ENCODE data around the gene N4BP3. TPM values are rescaled to one million over a fixed set of nuclear protein-coding genes. Genes with fewer than 3 reads are reported as not detected.

N4BP3 gene
- total RNA-seq, 4 donors from 2014 or later = 1.2 to 4.8 (median 1.3) TPM

DNA sequence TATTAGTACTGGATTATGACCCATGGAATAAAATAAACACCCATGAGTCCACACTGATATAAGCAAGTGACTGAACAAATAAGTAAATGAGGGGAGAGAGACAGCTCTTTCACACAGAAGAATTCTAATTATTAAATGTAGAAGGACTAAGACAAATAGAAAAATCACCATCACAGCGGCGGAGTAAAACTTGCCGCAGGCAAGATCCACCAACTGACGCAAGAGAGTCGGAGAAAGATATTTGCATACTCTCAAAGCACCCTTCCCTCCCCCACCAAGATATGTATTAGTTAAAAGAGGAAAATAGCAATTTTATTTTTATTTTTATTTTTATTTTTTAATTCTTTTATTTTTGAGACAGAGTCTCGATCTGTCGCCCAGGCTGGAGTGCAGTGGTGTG is 14.6 kb upstream of the N4BP3 start:
- WGBS, 2 donors (ENCODE audit: low coverage in 1 of 2) = 88 to 94% methylated on average over 7 of the region's 7 CpGs
- no peak overlapping the region for H3K27ac ChIP-seq
- H3K36me3 ChIP-seq = no peaks in the 10 kb centered on the region
- H3K4me3 ChIP-seq = no peak overlapping the region
- no peaks in the 10 kb centered on the region for H3K4me1 ChIP-seq
- TF ChIP-seq EP300 (IDR thresholded peaks at IDR 0.05) = no peak
- TF ChIP-seq POLR2AphosphoS5 (IDR thresholded peaks at IDR 0.05) = no peak
- no peak for TF ChIP-seq POLR2A (IDR thresholded peaks at IDR 0.05)
- TF ChIP-seq, protein P1, sequence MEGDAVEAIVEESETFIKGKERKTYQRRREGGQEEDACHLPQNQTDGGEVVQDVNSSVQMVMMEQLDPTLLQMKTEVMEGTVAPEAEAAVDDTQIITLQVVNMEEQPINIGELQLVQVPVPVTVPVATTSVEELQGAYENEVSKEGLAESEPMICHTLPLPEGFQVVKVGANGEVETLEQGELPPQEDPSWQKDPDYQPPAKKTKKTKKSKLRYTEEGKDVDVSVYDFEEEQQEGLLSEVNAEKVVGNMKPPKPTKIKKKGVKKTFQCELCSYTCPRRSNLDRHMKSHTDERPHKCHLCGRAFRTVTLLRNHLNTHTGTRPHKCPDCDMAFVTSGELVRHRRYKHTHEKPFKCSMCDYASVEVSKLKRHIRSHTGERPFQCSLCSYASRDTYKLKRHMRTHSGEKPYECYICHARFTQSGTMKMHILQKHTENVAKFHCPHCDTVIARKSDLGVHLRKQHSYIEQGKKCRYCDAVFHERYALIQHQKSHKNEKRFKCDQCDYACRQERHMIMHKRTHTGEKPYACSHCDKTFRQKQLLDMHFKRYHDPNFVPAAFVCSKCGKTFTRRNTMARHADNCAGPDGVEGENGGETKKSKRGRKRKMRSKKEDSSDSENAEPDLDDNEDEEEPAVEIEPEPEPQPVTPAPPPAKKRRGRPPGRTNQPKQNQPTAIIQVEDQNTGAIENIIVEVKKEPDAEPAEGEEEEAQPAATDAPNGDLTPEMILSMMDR (IDR thresholded peaks at IDR 0.05) = no peak
- no peaks in the 10 kb centered on the region for H3K27me3 ChIP-seq
- ATAC-seq = no peak
- no peaks in the 10 kb centered on the region for H3K9me3 ChIP-seq

GRCh38 chr5:178103612-178104011 is 9.7 kb upstream of the N4BP3 start:
- H3K27ac ChIP-seq = no peak overlapping the region
- no peak overlapping the region for H3K4me3 ChIP-seq
- WGBS, 2 donors (ENCODE audit: low coverage in 1 of 2) = 86 to 96% methylated on average over 4 to 5 of the region's 12 CpGs
- TF ChIP-seq EP300 (IDR thresholded peaks at IDR 0.05) = no peak
- no peak for TF ChIP-seq POLR2A (IDR thresholded peaks at IDR 0.05)
- no peak for TF ChIP-seq POLR2AphosphoS5 (IDR thresholded peaks at IDR 0.05)
- TF ChIP-seq, protein P1 (IDR thresholded peaks at IDR 0.05) = no peak
- H3K36me3 ChIP-seq = no peaks in the 10 kb centered on the region
- H3K9me3 ChIP-seq = no peaks in the 10 kb centered on the region
- no peaks in the 10 kb centered on the region for H3K4me1 ChIP-seq
- peaks cover 15% of the 10 kb centered on the region for H3K27me3 ChIP-seq
- no peak for ATAC-seq

- Histone ChIP-seq H3K4me3 (no peak overlapping the region), H3K4me1 (no peaks in the 10 kb centered on the region), H3K9me3 (no peaks in the 10 kb centered on the region), H3K36me3 (no peaks in the 10 kb centered on the region), H3K27ac (no peak overlapping the region), H3K27me3 (peaks cover 15% of the 10 kb centered on the region)
- TF ChIP-seq, protein P1 (IDR thresholded peaks at IDR 0.05) = no peak
- TF ChIP-seq POLR2A (IDR thresholded peaks at IDR 0.05) (no peak), POLR2AphosphoS5 (IDR thresholded peaks at IDR 0.05) (no peak), EP300 (IDR thresholded peaks at IDR 0.05) (no peak)
- WGBS, 2 donors (ENCODE audit: low coverage in 1 of 2) = 20 to 55% methylated on average over 2 to 4 of the region's 5 CpGs
- ATAC-seq = no peak
Measured at GRCh38 chr5:178104492-178104891, 8.8 kb upstream of the N4BP3 start.

GRCh38 chr5:178106086-178106485 is 7.2 kb upstream of the N4BP3 start:
- no peak for TF ChIP-seq POLR2AphosphoS5 (IDR thresholded peaks at IDR 0.05)
- no peak for TF ChIP-seq EP300 (IDR thresholded peaks at IDR 0.05)
- no peak for TF ChIP-seq POLR2A (IDR thresholded peaks at IDR 0.05)
- TF ChIP-seq, protein P1 (IDR thresholded peaks at IDR 0.05) = no peak
- Histone ChIP-seq H3K4me3 (no peak overlapping the region), H3K36me3 (no peaks in the 10 kb centered on the region), H3K27ac (no peak overlapping the region), H3K27me3 (peaks cover 26% of the 10 kb centered on the region), H3K4me1 (no peaks in the 10 kb centered on the region), H3K9me3 (no peaks in the 10 kb centered on the region)
- no peak for ATAC-seq
- 43% methylated on average over 2 of the region's 4 CpGs; no CpG with 5 or more reads in 1 of the 2 donors for WGBS, 2 donors (ENCODE audit: low coverage in 1 of 2)

DNA sequence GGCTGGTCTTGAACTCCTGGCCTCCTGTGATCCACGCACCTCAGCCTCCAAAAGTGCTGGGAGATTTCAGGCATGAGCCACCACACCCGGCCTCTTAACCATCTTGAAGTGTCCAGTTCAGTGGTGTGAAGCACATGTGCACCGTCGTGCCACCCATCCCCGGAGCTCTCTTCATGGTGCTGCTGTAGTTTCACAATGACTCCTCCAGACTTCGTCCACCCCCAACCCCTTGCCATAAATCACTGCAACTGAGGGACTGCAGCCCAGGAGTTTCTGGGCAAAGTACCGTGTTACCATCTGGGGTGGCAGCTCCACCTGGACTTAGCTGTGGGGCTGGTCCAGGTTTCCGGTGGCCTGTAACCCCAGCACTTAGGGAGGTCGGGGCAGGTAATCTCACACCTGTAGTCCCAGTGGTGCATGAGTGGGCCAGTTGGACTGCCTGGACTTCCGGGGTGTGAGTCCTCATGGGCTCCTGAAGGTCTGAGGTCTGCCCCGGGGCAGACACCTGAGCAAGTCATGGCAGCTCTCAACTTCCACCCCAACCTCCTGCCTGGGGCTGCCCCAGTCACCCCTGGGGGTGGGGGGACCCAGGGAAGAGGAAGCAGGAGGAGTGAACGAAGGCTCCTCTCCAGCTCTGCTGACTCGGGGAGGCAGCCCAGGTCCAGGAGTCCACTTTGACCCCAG is 6.6 kb upstream of the N4BP3 start:
- no peak for TF ChIP-seq EP300 (IDR thresholded peaks at IDR 0.05)
- TF ChIP-seq POLR2A (IDR thresholded peaks at IDR 0.05) = no peak
- no peak for TF ChIP-seq POLR2AphosphoS5 (IDR thresholded peaks at IDR 0.05)
- 76 to 100% methylated on average over 2 to 5 of the region's 13 CpGs for WGBS, 2 donors (ENCODE audit: low coverage in 1 of 2)

More for the DNA sequence above, 6.6 kb upstream of the N4BP3 start:
- no peaks in the 10 kb centered on the region for H3K36me3 ChIP-seq
- no peaks in the 10 kb centered on the region for H3K4me1 ChIP-seq
- peaks cover 31% of the 10 kb centered on the region for H3K27me3 ChIP-seq
- no peak for ATAC-seq
- no peak overlapping the region for H3K27ac ChIP-seq
- no peak overlapping the region for H3K4me3 ChIP-seq
- H3K9me3 ChIP-seq = no peaks in the 10 kb centered on the region
